ENCODE measurements around the gene ZNF787. TPM values are rescaled to one million over a fixed set of nuclear protein-coding genes. Genes with fewer than 3 reads are reported as not detected.
"Not testable (repeated sequence)": the region's sequence is repeated elsewhere in the genome, so short reads cannot be mapped to it uniquely, and the experiment has no call there.

The ZNF787 gene
- total RNA-seq, 1 donor from 2014 or later: 33.9 TPM

DNA sequence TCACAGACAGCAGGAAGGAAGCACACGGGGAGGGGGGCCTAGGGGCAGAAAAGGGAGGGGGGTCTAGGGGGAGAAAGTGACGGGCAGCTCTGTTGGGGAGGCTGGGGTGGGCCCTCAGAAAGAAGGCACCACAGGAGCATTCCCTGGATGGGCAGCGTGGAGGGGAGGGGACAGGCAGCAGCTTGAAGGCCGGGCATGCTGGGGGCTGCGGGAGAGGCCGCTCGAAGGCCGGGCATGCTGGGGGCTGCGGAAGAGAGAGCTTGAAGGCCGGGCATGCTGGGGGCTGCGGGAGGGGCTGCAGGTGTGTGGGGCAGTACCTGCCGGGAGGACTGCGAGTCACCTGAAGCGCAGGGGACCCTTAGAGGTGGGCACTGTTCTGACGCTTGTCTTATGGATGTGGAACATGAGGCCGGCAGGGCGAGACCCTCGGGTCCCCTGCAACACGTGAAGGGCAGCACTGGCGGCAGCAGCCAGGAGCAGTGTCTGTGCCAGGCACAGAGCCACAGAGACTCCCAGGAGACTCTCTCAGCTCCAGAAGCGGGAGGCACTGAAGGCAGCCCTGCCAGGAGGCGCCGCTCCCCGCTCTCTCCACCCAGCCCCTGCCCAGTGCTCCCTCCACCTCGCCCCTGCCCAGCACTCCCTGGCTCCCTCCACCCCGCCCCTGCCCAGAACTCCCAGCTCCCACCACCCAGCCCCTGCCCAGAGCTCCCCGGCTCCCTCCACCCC, 13.3 kb downstream of the ZNF787 start:
- Mint-ChIP-seq H3K4me1 (ENCODE audit: low read depth) (peaks cover 23% of the 10 kb centered on the region), H3K9me3 (ENCODE audit: low read depth) (no peaks in the 10 kb centered on the region), H3K27me3 (no peaks in the 10 kb centered on the region), H3K27ac (no peak overlapping the region), H3K4me3 (ENCODE audit: low read depth) (no peak overlapping the region), H3K36me3 (ENCODE audit: insufficient read depth) (peaks cover 5% of the 10 kb centered on the region)
- TF ChIP-seq, protein P1, sequence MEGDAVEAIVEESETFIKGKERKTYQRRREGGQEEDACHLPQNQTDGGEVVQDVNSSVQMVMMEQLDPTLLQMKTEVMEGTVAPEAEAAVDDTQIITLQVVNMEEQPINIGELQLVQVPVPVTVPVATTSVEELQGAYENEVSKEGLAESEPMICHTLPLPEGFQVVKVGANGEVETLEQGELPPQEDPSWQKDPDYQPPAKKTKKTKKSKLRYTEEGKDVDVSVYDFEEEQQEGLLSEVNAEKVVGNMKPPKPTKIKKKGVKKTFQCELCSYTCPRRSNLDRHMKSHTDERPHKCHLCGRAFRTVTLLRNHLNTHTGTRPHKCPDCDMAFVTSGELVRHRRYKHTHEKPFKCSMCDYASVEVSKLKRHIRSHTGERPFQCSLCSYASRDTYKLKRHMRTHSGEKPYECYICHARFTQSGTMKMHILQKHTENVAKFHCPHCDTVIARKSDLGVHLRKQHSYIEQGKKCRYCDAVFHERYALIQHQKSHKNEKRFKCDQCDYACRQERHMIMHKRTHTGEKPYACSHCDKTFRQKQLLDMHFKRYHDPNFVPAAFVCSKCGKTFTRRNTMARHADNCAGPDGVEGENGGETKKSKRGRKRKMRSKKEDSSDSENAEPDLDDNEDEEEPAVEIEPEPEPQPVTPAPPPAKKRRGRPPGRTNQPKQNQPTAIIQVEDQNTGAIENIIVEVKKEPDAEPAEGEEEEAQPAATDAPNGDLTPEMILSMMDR (IDR thresholded peaks at IDR 0.05; ENCODE audit: unreplicated experiment): no peak
- DNase-seq (ENCODE audit: low spot score, unreplicated experiment): no peak

DNA sequence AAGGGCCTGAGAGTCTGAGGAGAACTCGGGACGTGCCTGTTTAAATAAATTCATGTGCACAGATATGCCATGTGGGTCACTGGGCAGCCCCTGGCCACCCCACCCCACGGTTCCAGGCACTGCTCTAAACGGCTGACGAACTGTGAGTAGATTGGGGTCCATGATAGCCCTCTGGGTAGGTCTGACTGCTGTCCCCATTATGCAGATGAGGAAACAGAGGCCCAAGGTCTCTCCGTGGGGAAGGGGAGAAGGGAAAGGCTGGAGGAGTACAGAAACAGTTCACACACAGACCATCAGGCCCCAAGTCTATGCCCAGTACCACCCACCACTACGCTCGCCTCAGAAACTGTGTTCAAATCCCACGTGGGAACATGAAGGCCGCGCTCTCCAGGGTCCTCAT, 14.1 kb downstream of the ZNF787 start:
- Mint-ChIP-seq H3K27me3 (no peaks in the 10 kb centered on the region), H3K4me3 (ENCODE audit: low read depth) (no peak overlapping the region), H3K36me3 (ENCODE audit: insufficient read depth) (peaks cover 5% of the 10 kb centered on the region), H3K9me3 (ENCODE audit: low read depth) (no peaks in the 10 kb centered on the region), H3K4me1 (ENCODE audit: low read depth) (peaks cover 19% of the 10 kb centered on the region), H3K27ac (peak overlapping the region; percentile 52)
- TF ChIP-seq, protein P1 (IDR thresholded peaks at IDR 0.05; ENCODE audit: unreplicated experiment): no peak
- DNase-seq (ENCODE audit: low spot score, unreplicated experiment): no peak

GRCh38 chr19:56106397-56106849, 14.7 kb downstream of the ZNF787 start:
- DNase-seq (ENCODE audit: low spot score, unreplicated experiment): no peak
- Mint-ChIP-seq H3K36me3 (ENCODE audit: insufficient read depth) (peaks cover 8% of the 10 kb centered on the region), H3K4me3 (ENCODE audit: low read depth) (no peak overlapping the region)

DNA sequence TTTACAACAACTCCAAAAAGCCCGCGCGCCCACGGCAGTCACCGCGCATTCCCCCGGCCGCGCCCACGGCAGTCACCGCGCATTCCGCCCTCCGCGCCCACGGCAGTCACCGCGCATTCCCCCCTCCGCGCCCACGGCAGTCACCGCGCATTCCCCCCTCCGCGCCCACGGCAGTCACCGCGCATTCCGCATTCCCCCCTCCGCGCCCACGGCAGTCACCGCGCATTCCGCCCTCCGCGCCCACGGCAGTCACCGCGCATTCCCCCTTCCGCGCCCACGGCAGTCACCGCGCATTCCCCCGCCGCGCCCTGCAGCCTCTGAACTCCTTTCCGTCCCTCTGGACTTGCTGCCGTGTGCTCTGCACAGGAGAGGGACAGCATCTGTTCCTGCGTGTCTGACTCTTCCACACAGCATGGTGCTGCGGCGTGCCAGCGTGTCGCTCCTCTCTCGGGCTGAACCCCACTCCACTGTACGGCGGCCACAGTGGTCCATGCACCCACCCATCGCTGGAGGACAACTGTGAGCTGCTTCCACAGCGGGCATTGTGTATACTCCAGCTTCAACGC, 15.2 kb downstream of the ZNF787 start:
- H3K4me3 Mint-ChIP-seq (ENCODE audit: low read depth); DNase-seq (ENCODE audit: low spot score, unreplicated experiment); H3K27me3 Mint-ChIP-seq; H3K9me3 Mint-ChIP-seq (ENCODE audit: low read depth); H3K36me3 Mint-ChIP-seq (ENCODE audit: insufficient read depth): not testable (repeated sequence)
- Mint-ChIP-seq H3K27ac (peak overlapping the region; percentile 27), H3K4me1 (ENCODE audit: low read depth) (peaks cover 14% of the 10 kb centered on the region)

More at GRCh38 chr19:56106397-56106849, 14.7 kb downstream of the ZNF787 start:
- no peaks in the 10 kb centered on the region for H3K9me3 Mint-ChIP-seq (ENCODE audit: low read depth)
- TF ChIP-seq, protein P1 (IDR thresholded peaks at IDR 0.05; ENCODE audit: unreplicated experiment): no peak
- H3K27ac Mint-ChIP-seq: peak overlapping the region; percentile 27
- H3K27me3 Mint-ChIP-seq: no peaks in the 10 kb centered on the region
- H3K4me1 Mint-ChIP-seq (ENCODE audit: low read depth): peaks cover 16% of the 10 kb centered on the region

- H3K9me3 Mint-ChIP-seq (ENCODE audit: low read depth): no peaks in the 10 kb centered on the region
- H3K4me1 Mint-ChIP-seq (ENCODE audit: low read depth): peaks cover 7% of the 10 kb centered on the region
- peak overlapping the region; percentile 64 for H3K27ac Mint-ChIP-seq
- no peaks in the 10 kb centered on the region for H3K27me3 Mint-ChIP-seq
- TF ChIP-seq, protein P1 (IDR thresholded peaks at IDR 0.05; ENCODE audit: unreplicated experiment): peak; percentile 67
- peaks cover 9% of the 10 kb centered on the region for H3K36me3 Mint-ChIP-seq (ENCODE audit: insufficient read depth)
- H3K4me3 Mint-ChIP-seq (ENCODE audit: low read depth): no peak overlapping the region
- DNase-seq (ENCODE audit: low spot score, unreplicated experiment): peak; percentile 51
Observed at GRCh38 chr19:56105090-56105701, 15.9 kb downstream of the ZNF787 start.

Measured in progenitor cell of endocrine pancreas (in vitro differentiated cells).